HepG2 (cell line): Measurements from ENCODE around the gene CA9. TPM values are rescaled to one million over a fixed set of nuclear protein-coding genes. Genes with fewer than 3 reads are reported as not detected.
A peak's percentile ranks its signal among the peaks of the same experiment; 100 is the strongest.

Source experiments
- DNMT3B ChIP-seq: conservative IDR thresholded peaks from 2 replicates; pipeline ENCODE4 v1.6.1; 2016; ENCODE audit warnings: missing biosample characterization, control low read depth
- FOXO1 ChIP-seq: sonication (generic); formaldehyde crosslinking; IDR thresholded peaks from 2 replicates; pipeline ENCODE4 v1.4.0; 2020; ENCODE audit warnings: missing genetic modification reagents
- IKZF1 ChIP-seq: fragments of 450-650 bp; IDR thresholded peaks from 2 replicates; pipeline ENCODE4 v1.7.1; 2016
- JARID2 ChIP-seq: sonication (generic); formaldehyde crosslinking; IDR thresholded peaks from 2 replicates; pipeline ENCODE4 v1.8.1; 2023; ENCODE audit warnings: missing genetic modification reagents, inconsistent platforms; ENCODE audit not compliant: insufficient replicate concordance
- KDM4B ChIP-seq: sonication (generic); formaldehyde crosslinking; IDR thresholded peaks from 2 replicates; pipeline ENCODE4 v1.4.0; 2020; ENCODE audit warnings: missing genetic modification reagents
- MXD4 ChIP-seq: IDR thresholded peaks from 2 replicates; pipeline ENCODE4 v1.6.1; 2016; ENCODE audit warnings: mild to moderate bottlenecking, missing biosample characterization, missing genetic modification reagents
- PAF1 ChIP-seq: IDR thresholded peaks from 2 replicates; pipeline ENCODE4 v1.6.1; 2016; ENCODE audit warnings: missing genetic modification reagents, missing compliant biosample characterization
- PHF20 ChIP-seq: sonication (generic); formaldehyde crosslinking; IDR thresholded peaks from 2 replicates; pipeline ENCODE4 v1.5.0; 2020; ENCODE audit warnings: mild to moderate bottlenecking, missing genetic modification reagents
- RXRA ChIP-seq: sonication (generic); formaldehyde crosslinking; IDR thresholded peaks from 2 replicates; pipeline ENCODE4 v1.5.1; 2020; ENCODE audit warnings: missing genetic modification reagents
- SCMH1 ChIP-seq: sonication (generic); formaldehyde crosslinking; IDR thresholded peaks from 2 replicates; pipeline ENCODE4 v1.9.0; 2021; ENCODE audit warnings: missing genetic modification reagents, mild to moderate bottlenecking, borderline replicate concordance
- SRSF1 ChIP-seq: fragments of 200-400 bp; formaldehyde crosslinking; optimal IDR thresholded peaks from 2 replicates; pipeline ENCODE3; 2017; ENCODE audit warnings: mild to moderate bottlenecking, low read depth, low read length, moderate library complexity
- TAF1 ChIP-seq: sonication (generic); formaldehyde crosslinking; IDR thresholded peaks from 2 replicates; pipeline ENCODE4 v1.4.0; 2020; ENCODE audit warnings: missing genetic modification reagents
- USF2 ChIP-seq, 2 experiments: sonication (generic) in 1 of 2; formaldehyde crosslinking in 1 of 2; IDR thresholded peaks; 2 replicates each; pipeline versions ENCODE4 v1.5.1 to v1.6.1; 2011 to 2020; ENCODE audit warnings: borderline replicate concordance in 1 of 2, low read depth in 1 of 2, low read length in 1 of 2, mild to moderate bottlenecking in 1 of 2, missing genetic modification reagents in 1 of 2, moderate library complexity in 1 of 2
- YY1 ChIP-seq: IDR thresholded peaks from 2 replicates; pipeline ENCODE4 v1.6.1; 2011; ENCODE audit warnings: low read length, low read depth, moderate library complexity, mild to moderate bottlenecking; ENCODE audit not compliant: insufficient read depth, insufficient replicate concordance
- ZNF124 ChIP-seq: sonication (generic); formaldehyde crosslinking; IDR thresholded peaks from 2 replicates; pipeline ENCODE4 v1.4.0; 2020; ENCODE audit warnings: missing genetic modification reagents
- ZNF296 ChIP-seq: sonication (generic); formaldehyde crosslinking; conservative IDR thresholded peaks from 2 replicates; pipeline ENCODE4 v1.5.0; 2020; ENCODE audit warnings: mild to moderate bottlenecking, missing genetic modification reagents
- ZNF30 ChIP-seq: sonication (generic); formaldehyde crosslinking; IDR thresholded peaks from 2 replicates; pipeline ENCODE4 v1.5.0; 2020; ENCODE audit warnings: mild to moderate bottlenecking, missing genetic modification reagents
- ZSCAN9 ChIP-seq: IDR thresholded peaks from 2 replicates; pipeline ENCODE4 v1.6.1; 2016; ENCODE audit warnings: borderline replicate concordance
- polyA plus RNA-seq, 8 experiments: library from polyadenylated mRNA; depleted of rRNA in 3 of 8; stranded (reverse) in 7 of 8; unstranded in 1 of 8; fragments of >200 nt; fragmentation: Illumina TruSeq in 4 of 8; extraction: Trizol in 4 of 8; gene quantifications; 2 replicates each; pipeline versions ENCODE4 v1.2.1 to v1.2.3, GENCODE V29; 2011 to 2016; ENCODE audit warnings: low read depth in 4 of 8, missing spikeins in 1 of 8, mixed read lengths in 1 of 8; ENCODE audit not compliant: insufficient read depth in 1 of 8
- total RNA-seq, 5 experiments: library from RNA; depleted of rRNA; stranded (reverse); fragments of >200 nt; fragmentation: Illumina TruSeq; extraction: Trizol; gene quantifications; 2 replicates each; pipeline ENCODE4 v1.2.3, GENCODE V29; 2016; ENCODE audit warnings: low read depth in 1 of 5
- TF ChIP-seq, protein P1 (sequence below): sonication (generic); formaldehyde crosslinking; IDR thresholded peaks from 2 replicates; pipeline ENCODE4 v1.5.0; 2020; ENCODE audit warnings: missing genetic modification reagents
- TF ChIP-seq, protein P2 (sequence below): sonication (generic); formaldehyde crosslinking; IDR thresholded peaks from 2 replicates; pipeline ENCODE4 v1.9.0; 2021; ENCODE audit warnings: missing genetic modification reagents, mild to moderate bottlenecking, borderline replicate concordance
- TF ChIP-seq, protein P3 (sequence below): sonication (generic); formaldehyde crosslinking; IDR thresholded peaks from 2 replicates; pipeline ENCODE4 v1.8.1; 2023; ENCODE audit warnings: mild to moderate bottlenecking, moderate library complexity, missing genetic modification reagents
- TF ChIP-seq, protein P4 (sequence below): sonication (generic); formaldehyde crosslinking; IDR thresholded peaks from 2 replicates; pipeline ENCODE4 v1.4.0; 2020; ENCODE audit warnings: missing genetic modification reagents

Gene CA9
- total and polyA plus RNA-seq, 2 of the 13 experiments (the other 11 are each of a cell fraction or from before 2014, with no cell fraction given), result 0.13 to 152 TPM

DNA sequence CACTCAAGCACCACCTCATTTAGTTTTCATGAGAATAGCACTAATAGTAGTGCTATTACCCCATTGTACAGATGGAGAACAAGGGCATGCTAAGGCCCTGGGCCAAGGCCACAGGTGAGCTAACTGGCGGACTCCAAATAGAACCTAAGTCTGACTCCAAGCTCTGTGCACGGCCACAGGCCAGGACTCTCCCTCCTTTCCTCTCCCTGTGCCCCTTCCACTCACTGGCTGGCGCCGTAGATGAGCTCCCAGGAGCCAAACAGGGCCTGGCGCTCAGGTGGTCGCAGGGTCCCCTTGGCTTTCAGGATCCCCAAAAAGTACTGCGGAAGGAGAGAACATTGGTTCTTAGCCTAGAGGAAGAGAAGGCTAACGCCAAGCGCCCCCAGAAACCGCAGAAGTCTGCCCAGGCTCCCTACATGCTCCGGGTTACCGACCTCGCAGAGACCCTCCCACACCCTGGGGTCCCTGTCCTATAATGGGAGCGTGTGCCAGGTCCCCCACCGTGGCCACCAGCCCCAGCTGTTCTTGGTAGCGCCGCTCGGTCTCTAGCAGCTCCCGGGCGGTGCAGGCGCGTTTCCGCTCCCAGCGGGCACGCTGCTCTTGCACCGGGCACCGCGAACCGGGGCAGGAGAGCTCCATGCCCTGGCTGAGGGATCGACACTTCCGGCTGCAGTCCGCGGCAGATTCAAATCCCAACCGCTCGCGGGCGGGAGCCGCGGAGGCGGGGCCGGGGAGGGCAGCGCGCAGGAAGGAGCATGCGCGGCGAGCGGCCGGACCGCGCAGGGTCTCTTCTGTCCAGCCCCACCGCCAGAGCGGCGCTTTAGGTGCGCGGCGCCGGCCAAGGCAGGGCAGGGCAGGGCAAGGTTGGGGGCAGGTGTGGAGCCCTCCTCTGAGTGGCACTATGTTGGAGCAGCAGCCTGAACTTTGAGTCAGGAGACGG is 8.9 kb upstream of the CA9 start, which contains the start of gene ARHGEF39 (continued):
- no peak for TF ChIP-seq PAF1 (CRISPR knock-in tag)
- TF ChIP-seq, protein P1, sequence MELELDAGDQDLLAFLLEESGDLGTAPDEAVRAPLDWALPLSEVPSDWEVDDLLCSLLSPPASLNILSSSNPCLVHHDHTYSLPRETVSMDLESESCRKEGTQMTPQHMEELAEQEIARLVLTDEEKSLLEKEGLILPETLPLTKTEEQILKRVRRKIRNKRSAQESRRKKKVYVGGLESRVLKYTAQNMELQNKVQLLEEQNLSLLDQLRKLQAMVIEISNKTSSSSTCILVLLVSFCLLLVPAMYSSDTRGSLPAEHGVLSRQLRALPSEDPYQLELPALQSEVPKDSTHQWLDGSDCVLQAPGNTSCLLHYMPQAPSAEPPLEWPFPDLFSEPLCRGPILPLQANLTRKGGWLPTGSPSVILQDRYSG (CRISPR knock-in tag), result no peak
- TF ChIP-seq YY1, result peak; percentile 69
- TF ChIP-seq ZSCAN9, result peak; percentile 59; the same call in 1 of the 2 replicates
- TF ChIP-seq RXRA (CRISPR knock-in tag), result peak; percentile 60; the same call in 1 of the 2 replicates
- TF ChIP-seq, protein P2, sequence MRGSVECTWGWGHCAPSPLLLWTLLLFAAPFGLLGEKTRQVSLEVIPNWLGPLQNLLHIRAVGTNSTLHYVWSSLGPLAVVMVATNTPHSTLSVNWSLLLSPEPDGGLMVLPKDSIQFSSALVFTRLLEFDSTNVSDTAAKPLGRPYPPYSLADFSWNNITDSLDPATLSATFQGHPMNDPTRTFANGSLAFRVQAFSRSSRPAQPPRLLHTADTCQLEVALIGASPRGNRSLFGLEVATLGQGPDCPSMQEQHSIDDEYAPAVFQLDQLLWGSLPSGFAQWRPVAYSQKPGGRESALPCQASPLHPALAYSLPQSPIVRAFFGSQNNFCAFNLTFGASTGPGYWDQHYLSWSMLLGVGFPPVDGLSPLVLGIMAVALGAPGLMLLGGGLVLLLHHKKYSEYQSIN, result no peak
- TF ChIP-seq SCMH1 (CRISPR knock-in tag), result no peak
- TF ChIP-seq TAF1 (CRISPR knock-in tag), result peak; percentile 81; the same call in 1 of the 2 replicates
- TF ChIP-seq ZNF124 (CRISPR knock-in tag), result peak; percentile 90; the same call in 1 of the 2 replicates
- TF ChIP-seq FOXO1 (CRISPR knock-in tag), result peak; percentile 74
- TF ChIP-seq JARID2 (CRISPR knock-in tag), result no peak
- no peak for TF ChIP-seq ZNF296
- TF ChIP-seq PHF20 (CRISPR knock-in tag), result peak; percentile 76
- TF ChIP-seq IKZF1, result no peak
- TF ChIP-seq, protein P3, sequence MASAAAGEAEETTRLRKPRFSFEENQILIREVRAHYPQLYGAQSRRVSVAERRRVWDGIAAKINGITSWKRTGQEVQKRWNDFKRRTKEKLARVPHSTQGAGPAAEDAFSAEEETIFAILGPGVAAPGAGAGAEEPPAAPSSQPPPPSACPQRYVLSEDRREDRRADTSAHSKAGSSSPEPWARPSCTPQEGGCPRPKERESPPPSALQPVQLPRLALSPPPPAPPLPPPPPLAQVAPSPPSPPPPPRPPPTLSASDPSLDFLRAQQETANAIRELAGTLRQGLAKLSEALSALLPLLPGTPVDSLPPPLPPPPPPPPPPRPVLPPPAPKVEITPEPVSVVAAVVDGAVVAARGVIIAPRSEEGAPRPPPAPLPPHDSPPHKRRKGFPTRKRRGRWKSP (CRISPR knock-in tag), result peak; percentile 95
- TF ChIP-seq DNMT3B (CRISPR knock-in tag), result no peak
- peak; percentile 92 for TF ChIP-seq MXD4 (CRISPR knock-in tag)
- TF ChIP-seq SRSF1, result no peak
- TF ChIP-seq ZNF30, result 0 out of 2 replicates have a peak, but pooled peaks have one; percentile 21
- TF ChIP-seq, protein P4, sequence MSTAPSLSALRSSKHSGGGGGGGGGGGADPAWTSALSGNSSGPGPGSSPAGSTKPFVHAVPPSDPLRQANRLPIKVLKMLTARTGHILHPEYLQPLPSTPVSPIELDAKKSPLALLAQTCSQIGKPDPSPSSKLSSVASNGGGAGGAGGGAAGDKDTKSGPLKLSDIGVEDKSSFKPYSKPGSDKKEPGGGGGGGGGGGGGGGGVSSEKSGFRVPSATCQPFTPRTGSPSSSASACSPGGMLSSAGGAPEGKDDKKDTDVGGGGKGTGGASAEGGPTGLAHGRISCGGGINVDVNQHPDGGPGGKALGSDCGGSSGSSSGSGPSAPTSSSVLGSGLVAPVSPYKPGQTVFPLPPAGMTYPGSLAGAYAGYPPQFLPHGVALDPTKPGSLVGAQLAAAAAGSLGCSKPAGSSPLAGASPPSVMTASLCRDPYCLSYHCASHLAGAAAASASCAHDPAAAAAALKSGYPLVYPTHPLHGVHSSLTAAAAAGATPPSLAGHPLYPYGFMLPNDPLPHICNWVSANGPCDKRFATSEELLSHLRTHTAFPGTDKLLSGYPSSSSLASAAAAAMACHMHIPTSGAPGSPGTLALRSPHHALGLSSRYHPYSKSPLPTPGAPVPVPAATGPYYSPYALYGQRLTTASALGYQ (CRISPR knock-in tag), result peak; percentile 18; the same call in 1 of the 2 replicates
- no peak for TF ChIP-seq KDM4B (CRISPR knock-in tag)
- TF ChIP-seq USF2 (IDR thresholded peaks at IDR 0.05; ENCODE audit: low read depth, low read length), result no peak
- no peak; the same call in 1 of the 2 replicates for TF ChIP-seq USF2 (CRISPR knock-in tag; IDR thresholded peaks at IDR 0.05; ENCODE audit: borderline replicate concordance)
